ENCODE data around the gene GNAT3.

Gene GNAT3

GRCh38 chr7:80439894-80440821, 71.7 kb downstream of the GNAT3 start:
- no peak overlapping the region for H2AFZ ChIP-seq (ENCODE audit: low read depth, low read length)
- no peaks in the 10 kb centered on the region for H3K36me3 ChIP-seq (ENCODE audit: insufficient read depth, low read length)
- H4K20me1 ChIP-seq (ENCODE audit: insufficient read depth, low read length), result no peaks in the 10 kb centered on the region
- H3K4me1 ChIP-seq (ENCODE audit: insufficient read depth, low read length), result no peaks in the 10 kb centered on the region
- no peak overlapping the region for H3K4me3 ChIP-seq (ENCODE audit: low read depth in 1 of 2, low read length in 2 of 2)
- ATAC-seq (ENCODE audit: insufficient read depth, low read depth) (no peak), DNase-seq (no peak)
- no peaks in the 10 kb centered on the region for H3K79me2 ChIP-seq (ENCODE audit: insufficient read depth, low read length)
- H3K9ac ChIP-seq (ENCODE audit: low read depth, low read length), result no peak overlapping the region
- no peaks in the 10 kb centered on the region for H3K9me3 ChIP-seq (ENCODE audit: insufficient read depth, low read length, severe bottlenecking)
- no peak overlapping the region for H3K4me2 ChIP-seq (ENCODE audit: insufficient read depth, low read length)
- no peaks in the 10 kb centered on the region for H3K27me3 ChIP-seq (ENCODE audit: insufficient read depth, low read length, poor library complexity)
- H3K27ac ChIP-seq (ENCODE audit: low read length), result no peak overlapping the region
- TF ChIP-seq EZH2 (IDR thresholded peaks at IDR 0.05; ENCODE audit: borderline replicate concordance, low read depth, low read length, severe bottlenecking) (no peak), CTCF (IDR thresholded peaks at IDR 0.05; ENCODE audit: borderline replicate concordance, extremely low read depth, low read length, poor library complexity, severe bottlenecking) (no peak)

GRCh38 chr7:80435521-80435920, 76.3 kb downstream of the GNAT3 start:
- no peaks in the 10 kb centered on the region for H3K27me3 ChIP-seq (ENCODE audit: insufficient read depth, low read length, poor library complexity)
- H3K9me3 ChIP-seq (ENCODE audit: insufficient read depth, low read length, severe bottlenecking), result no peaks in the 10 kb centered on the region
- H3K4me2 ChIP-seq (ENCODE audit: insufficient read depth, low read length), result no peak overlapping the region
- H4K20me1 ChIP-seq (ENCODE audit: insufficient read depth, low read length), result no peaks in the 10 kb centered on the region
- no peaks in the 10 kb centered on the region for H3K4me1 ChIP-seq (ENCODE audit: insufficient read depth, low read length)
- no peaks in the 10 kb centered on the region for H3K79me2 ChIP-seq (ENCODE audit: insufficient read depth, low read length)
- no peak overlapping the region for H2AFZ ChIP-seq (ENCODE audit: low read depth, low read length)
- ATAC-seq (ENCODE audit: insufficient read depth, low read depth) (no peak), DNase-seq (no peak)
- no peak for TF ChIP-seq CTCF (IDR thresholded peaks at IDR 0.05; ENCODE audit: borderline replicate concordance, extremely low read depth, low read length, poor library complexity, severe bottlenecking)
- TF ChIP-seq EZH2 (IDR thresholded peaks at IDR 0.05; ENCODE audit: borderline replicate concordance, low read depth, low read length, severe bottlenecking), result no peak
- H3K27ac ChIP-seq (ENCODE audit: low read length), result no peak overlapping the region
- no peak overlapping the region for H3K9ac ChIP-seq (ENCODE audit: low read depth, low read length)
- no peak overlapping the region for H3K4me3 ChIP-seq (ENCODE audit: low read depth in 1 of 2, low read length in 2 of 2)
- no peaks in the 10 kb centered on the region for H3K36me3 ChIP-seq (ENCODE audit: insufficient read depth, low read length)

- ATAC-seq (ENCODE audit: insufficient read depth, low read depth), result no peak
- Histone ChIP-seq H3K79me2 (ENCODE audit: insufficient read depth, low read length) (no peaks in the 10 kb centered on the region), H4K20me1 (ENCODE audit: insufficient read depth, low read length) (no peaks in the 10 kb centered on the region), H3K9ac (ENCODE audit: low read depth, low read length) (no peak overlapping the region), H2AFZ (ENCODE audit: low read depth, low read length) (no peak overlapping the region), H3K4me1 (ENCODE audit: insufficient read depth, low read length) (no peaks in the 10 kb centered on the region), H3K4me2 (ENCODE audit: insufficient read depth, low read length) (no peak overlapping the region), H3K4me3 (ENCODE audit: low read depth in 1 of 2, low read length in 2 of 2) (no peak overlapping the region), H3K9me3 (ENCODE audit: insufficient read depth, low read length, severe bottlenecking) (no peaks in the 10 kb centered on the region), H3K27me3 (ENCODE audit: insufficient read depth, low read length, poor library complexity) (no peaks in the 10 kb centered on the region), H3K36me3 (ENCODE audit: insufficient read depth, low read length) (no peaks in the 10 kb centered on the region), H3K27ac (ENCODE audit: low read length) (no peak overlapping the region)
- DNase-seq, result no peak
- TF ChIP-seq EZH2 (IDR thresholded peaks at IDR 0.05; ENCODE audit: borderline replicate concordance, low read depth, low read length, severe bottlenecking), result no peak
These were observed 77.8 kb downstream of the GNAT3 start for GRCh38 chr7:80434047-80434446.

GRCh38 chr7:80432166-80432565, 79.7 kb downstream of the GNAT3 start:
- no peak overlapping the region for H3K4me3 ChIP-seq (ENCODE audit: low read depth in 1 of 2, low read length in 2 of 2)
- no peaks in the 10 kb centered on the region for H3K36me3 ChIP-seq (ENCODE audit: insufficient read depth, low read length)
- no peak overlapping the region for H3K4me2 ChIP-seq (ENCODE audit: insufficient read depth, low read length)
- DNase-seq (no peak), ATAC-seq (ENCODE audit: insufficient read depth, low read depth) (no peak)
- H3K4me1 ChIP-seq (ENCODE audit: insufficient read depth, low read length), result no peaks in the 10 kb centered on the region
- no peak overlapping the region for H2AFZ ChIP-seq (ENCODE audit: low read depth, low read length)
- no peak for TF ChIP-seq CTCF (IDR thresholded peaks at IDR 0.05; ENCODE audit: borderline replicate concordance, extremely low read depth, low read length, poor library complexity, severe bottlenecking)
- no peak for TF ChIP-seq EZH2 (IDR thresholded peaks at IDR 0.05; ENCODE audit: borderline replicate concordance, low read depth, low read length, severe bottlenecking)
- no peaks in the 10 kb centered on the region for H3K9me3 ChIP-seq (ENCODE audit: insufficient read depth, low read length, severe bottlenecking)
- no peak overlapping the region for H3K9ac ChIP-seq (ENCODE audit: low read depth, low read length)
- H3K79me2 ChIP-seq (ENCODE audit: insufficient read depth, low read length), result no peaks in the 10 kb centered on the region
- H3K27me3 ChIP-seq (ENCODE audit: insufficient read depth, low read length, poor library complexity), result no peaks in the 10 kb centered on the region
- H4K20me1 ChIP-seq (ENCODE audit: insufficient read depth, low read length), result no peaks in the 10 kb centered on the region
- H3K27ac ChIP-seq (ENCODE audit: low read length), result no peak overlapping the region

Data from DND-41 (cell line).